ENCODE data around the gene ZNF318. TPM values are rescaled to one million over a fixed set of nuclear protein-coding genes. Genes with fewer than 3 reads are reported as not detected.
A peak's percentile ranks its signal among the peaks of the same experiment; 100 is the strongest.
"Not testable (repeated sequence)": the region's sequence is repeated elsewhere in the genome, so short reads cannot be mapped to it uniquely, and the experiment has no call there.

ZNF318 gene
- total RNA-seq, 1 donor from 2014 or later, result 4.4 TPM

- no peaks in the 10 kb centered on the region for H3K27me3 ChIP-seq
- H3K36me3 ChIP-seq, result peaks cover 18 to 26% of the 10 kb centered on the region in 2 donors
- TF ChIP-seq CTCF (IDR thresholded peaks at IDR 0.05), result no peak
- intact Hi-C loops (cut with DNase I), result no loop called here
- H3K4me1 ChIP-seq, result peaks cover 3 to 14% of the 10 kb centered on the region in 2 donors
- H3K4me3 ChIP-seq, result peak overlapping the region in 1 of 2 donors; percentile 83
- no peak overlapping the region for H3K27ac ChIP-seq
- no peaks in the 10 kb centered on the region for H3K9me3 ChIP-seq
- no peak for DNase-seq (ENCODE audit: low spot score in 2 of 2)
Measured at GRCh38 chr6:43367245-43367984, 2.0 kb downstream of the ZNF318 start.

DNA sequence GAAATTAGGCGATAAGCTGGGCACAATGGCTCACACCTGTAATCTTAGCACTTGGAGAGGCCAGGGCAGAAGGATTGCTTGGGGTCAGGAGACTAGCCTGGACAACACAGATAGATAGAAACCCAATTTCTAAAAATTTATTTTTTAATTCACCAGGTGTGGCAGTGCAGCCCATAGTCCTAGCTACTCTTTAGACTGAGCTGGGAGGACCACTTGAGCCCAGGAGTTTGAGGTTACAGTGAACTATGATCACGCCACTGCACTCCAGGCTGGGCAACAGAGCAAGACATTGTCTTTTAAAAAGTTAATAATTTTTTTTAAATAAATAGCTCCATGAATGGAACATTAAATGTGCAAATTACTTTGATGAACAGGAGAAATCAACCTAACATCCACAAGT, 8.2 kb downstream of the ZNF318 start:
- H3K4me1 ChIP-seq, result no peaks in the 10 kb centered on the region
- no peak overlapping the region for H3K4me3 ChIP-seq
- H3K27ac ChIP-seq, result no peak overlapping the region
- DNase-seq (ENCODE audit: low spot score in 2 of 2), result no peak
- intact Hi-C loops (cut with DNase I), result no loop called here
- H3K9me3 ChIP-seq, result no peaks in the 10 kb centered on the region
- H3K27me3 ChIP-seq, result no peaks in the 10 kb centered on the region
- TF ChIP-seq CTCF (IDR thresholded peaks at IDR 0.05), result no peak
- peaks cover 44 to 54% of the 10 kb centered on the region in 2 donors for H3K36me3 ChIP-seq

DNA sequence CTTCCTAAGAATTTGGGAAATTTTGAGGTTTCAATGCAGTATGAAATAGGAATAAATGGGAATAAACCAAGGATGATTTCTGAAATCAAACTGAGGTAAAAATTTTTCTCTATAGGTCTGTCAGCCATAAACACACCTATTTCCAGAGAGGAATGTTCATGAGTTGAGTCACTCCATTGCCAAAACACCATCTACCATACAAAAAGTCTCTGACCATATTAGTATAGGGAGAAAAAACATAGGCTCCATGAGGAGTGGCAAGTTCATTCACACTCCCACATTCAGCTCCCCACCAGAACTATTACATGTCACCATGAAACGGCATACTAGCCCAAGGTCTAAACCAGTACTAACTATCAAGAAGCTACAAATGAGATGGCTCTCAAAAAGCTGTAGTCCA, 9.6 kb downstream of the ZNF318 start:
- Histone ChIP-seq H3K4me1 (no peaks in the 10 kb centered on the region), H3K9me3 (no peaks in the 10 kb centered on the region), H3K27me3 (no peaks in the 10 kb centered on the region), H3K4me3 (no peak overlapping the region), H3K36me3 (peaks cover 55 to 63% of the 10 kb centered on the region in 2 donors), H3K27ac (no peak overlapping the region)
- no peak for DNase-seq (ENCODE audit: low spot score in 2 of 2)
- intact Hi-C loops (cut with DNase I), result no loop called here
- TF ChIP-seq CTCF (IDR thresholded peaks at IDR 0.05), result no peak

DNA sequence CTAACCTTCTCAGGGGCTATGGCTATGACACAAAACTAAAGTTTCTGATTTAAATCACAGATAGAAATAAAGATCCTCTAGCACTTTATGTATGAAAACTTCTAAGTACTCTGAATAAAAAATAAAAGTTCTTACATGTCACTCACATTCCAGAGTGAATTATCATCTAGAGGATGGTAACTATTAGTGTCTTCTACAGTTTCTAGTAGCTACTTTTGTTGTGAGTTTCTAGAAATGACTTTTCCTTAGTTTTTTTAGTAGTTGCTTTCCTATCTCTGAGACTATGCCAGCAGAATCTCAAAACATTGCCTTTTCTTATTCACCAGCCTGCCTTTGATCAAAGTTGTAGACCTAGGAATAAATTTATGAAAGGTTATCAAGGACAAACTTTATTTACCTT, 10.1 kb downstream of the ZNF318 start:
- Histone ChIP-seq H3K9me3 (no peaks in the 10 kb centered on the region), H3K27ac (no peak overlapping the region), H3K36me3 (peaks cover 58 to 63% of the 10 kb centered on the region in 2 donors), H3K4me1 (no peaks in the 10 kb centered on the region), H3K27me3 (no peaks in the 10 kb centered on the region), H3K4me3 (no peak overlapping the region)
- no peak for TF ChIP-seq CTCF (IDR thresholded peaks at IDR 0.05)
- intact Hi-C loops (cut with DNase I), result no loop called here
- no peak for DNase-seq (ENCODE audit: low spot score in 2 of 2)

DNA sequence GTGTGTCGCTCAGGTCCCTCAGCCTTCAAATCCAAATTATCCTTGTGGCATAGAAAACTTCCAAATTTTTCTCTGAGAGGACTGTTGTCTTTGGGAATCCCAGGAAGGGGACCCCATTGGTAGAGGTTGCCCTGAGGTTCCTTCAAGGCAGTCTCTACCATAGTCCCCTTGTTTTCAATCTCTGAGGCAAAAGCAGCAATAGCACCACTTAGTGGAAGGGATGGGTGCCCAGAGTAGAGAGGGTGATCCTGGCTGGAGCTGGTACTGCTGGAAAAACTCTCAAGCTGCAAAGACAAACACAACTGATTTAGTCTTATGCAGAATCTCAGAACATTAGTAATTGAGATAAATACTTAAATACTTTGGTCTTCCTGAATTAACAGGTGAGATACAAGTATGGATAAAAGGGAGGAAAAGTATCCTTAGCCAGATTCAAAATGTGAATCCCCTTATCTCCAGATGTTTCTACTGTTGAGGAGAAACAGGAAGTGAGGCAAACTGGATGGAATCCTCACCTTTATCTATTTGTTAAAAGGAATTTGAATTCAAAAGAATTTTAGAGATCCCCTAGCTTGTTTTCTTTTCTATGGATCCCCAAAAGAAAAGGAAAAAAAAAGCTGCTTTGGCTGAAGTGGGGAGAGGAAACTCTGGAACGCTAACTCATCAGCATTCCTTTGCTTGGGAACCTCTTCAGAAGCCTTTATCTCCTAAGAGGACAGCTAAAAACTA, 13.4 kb downstream of the ZNF318 start:
- H3K9me3 ChIP-seq, result no peaks in the 10 kb centered on the region
- H3K27ac ChIP-seq, result no peak overlapping the region
- intact Hi-C loops (cut with DNase I), result no loop called here
- H3K36me3 ChIP-seq, result peaks cover 38 to 56% of the 10 kb centered on the region in 2 donors
- no peak overlapping the region for H3K4me3 ChIP-seq
- H3K27me3 ChIP-seq, result no peaks in the 10 kb centered on the region
- no peak for DNase-seq (ENCODE audit: low spot score in 2 of 2)
- no peaks in the 10 kb centered on the region for H3K4me1 ChIP-seq
- TF ChIP-seq CTCF (IDR thresholded peaks at IDR 0.05), result no peak

DNA sequence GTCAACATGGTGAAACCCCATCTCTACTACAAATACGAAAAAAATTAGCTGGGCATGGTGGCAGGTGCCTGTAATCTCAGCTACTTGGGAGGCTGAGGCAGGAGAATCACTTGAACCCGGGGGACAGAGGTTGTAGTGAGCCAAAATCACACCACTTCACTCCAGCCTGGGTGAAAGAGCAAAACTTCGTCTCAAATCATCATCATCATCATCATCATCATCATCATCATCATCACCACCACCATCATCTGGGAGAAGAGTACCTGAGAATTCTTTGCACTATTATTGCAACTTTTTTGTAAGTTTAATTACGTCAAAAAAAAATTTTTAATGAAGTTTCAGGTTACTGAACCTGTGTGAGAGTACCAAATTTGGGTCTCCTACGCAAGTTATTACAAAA, 17.5 kb downstream of the ZNF318 start:
- peaks cover 53 to 64% of the 10 kb centered on the region in 2 donors for H3K36me3 ChIP-seq
- H3K4me3 ChIP-seq; H3K27ac ChIP-seq; H3K27me3 ChIP-seq; H3K4me1 ChIP-seq; intact Hi-C loops (cut with DNase I); DNase-seq (ENCODE audit: low spot score in 2 of 2); H3K9me3 ChIP-seq: not testable (repeated sequence)
